Stimulated activated CD4-positive, alpha-beta T cell treated with anti-CD3 and anti-CD28 coated beads, Interleukin-4, amount 100 ng/mL, for 1 hour (primary cell): ENCODE measurements around the gene FBLN2.

ENCODE experiments used
- DNase-seq: peaks from one replicate; pipeline ENCODE4 v3.0.0-alpha.2; 2020

FBLN2 gene

GRCh38 chr3:13584427-13584891 lies 35.5 kb downstream of the FBLN2 start:
- no peak for DNase-seq

GRCh38 chr3:13584901-13585300 lies 36.0 kb downstream of the FBLN2 start:
- DNase-seq, result no peak

- no peak for DNase-seq
These were observed 38.5 kb downstream of the FBLN2 start for GRCh38 chr3:13587442-13587841.

GRCh38 chr3:13588221-13588701 lies 39.3 kb downstream of the FBLN2 start:
- DNase-seq, result no peak

GRCh38 chr3:13588993-13589392 lies 40.1 kb downstream of the FBLN2 start:
- no peak for DNase-seq

GRCh38 chr3:13590841-13591520 lies 42.1 kb downstream of the FBLN2 start:
- DNase-seq, result no peak

GRCh38 chr3:13593615-13594014 lies 44.7 kb downstream of the FBLN2 start:
- no peak for DNase-seq

- no peak for DNase-seq
These were observed 45.2 kb downstream of the FBLN2 start for GRCh38 chr3:13594146-13594545.

- DNase-seq, result no peak
These were observed 46.1 kb downstream of the FBLN2 start for GRCh38 chr3:13594991-13595421.

- no peak for DNase-seq
These were observed 46.6 kb downstream of the FBLN2 start for GRCh38 chr3:13595485-13595884.

- no peak for DNase-seq
These were observed 47.7 kb downstream of the FBLN2 start for GRCh38 chr3:13596426-13597205.

- DNase-seq, result no peak
These were observed 48.7 kb downstream of the FBLN2 start for GRCh38 chr3:13597661-13598060.

GRCh38 chr3:13598201-13598600 lies 49.3 kb downstream of the FBLN2 start:
- DNase-seq, result no peak

- DNase-seq, result no peak
These were observed 50.3 kb downstream of the FBLN2 start for GRCh38 chr3:13598926-13599886.

- DNase-seq, result no peak
These were observed 51.0 kb downstream of the FBLN2 start for GRCh38 chr3:13599887-13600450.

- no peak for DNase-seq
These were observed 52.2 kb downstream of the FBLN2 start for GRCh38 chr3:13600950-13601691.

- DNase-seq, result no peak
These were observed 52.8 kb downstream of the FBLN2 start for GRCh38 chr3:13601692-13602080.

- no peak for DNase-seq
These were observed 56.6 kb downstream of the FBLN2 start for GRCh38 chr3:13605555-13605954.

- DNase-seq, result no peak
These were observed 59.1 kb downstream of the FBLN2 start for GRCh38 chr3:13607821-13608597.

- no peak for DNase-seq
These were observed 60.2 kb downstream of the FBLN2 start for GRCh38 chr3:13608969-13609725.
